ENCODE results near the gene OLFML2B. TPM values are rescaled to one million over a fixed set of nuclear protein-coding genes. Genes with fewer than 3 reads are reported as not detected.

OLFML2B gene
- total and polyA plus RNA-seq, 2 of the 13 experiments (the other 11 are each of a cell fraction or from before 2014, with no cell fraction given): not detected

DNA sequence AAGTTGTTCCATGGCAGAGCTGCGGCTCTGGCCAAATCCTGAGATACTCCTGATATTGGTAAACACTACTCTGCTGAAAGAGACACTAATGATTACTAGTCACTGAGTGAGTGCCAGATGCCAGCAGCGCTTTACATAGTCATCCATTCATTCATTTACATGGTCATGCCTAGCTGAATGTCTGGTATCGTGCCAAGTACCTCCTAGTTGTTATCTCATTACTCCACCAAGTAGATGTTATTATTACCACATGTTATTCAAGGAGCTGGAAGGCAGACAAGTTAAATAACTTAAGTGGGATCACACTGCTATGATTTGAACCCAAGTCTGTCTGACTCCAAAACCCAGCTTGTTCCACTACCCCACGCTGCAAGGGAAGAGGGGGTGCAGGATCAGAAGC lies 4.7 kb downstream of the OLFML2B start (continued):
- TF ChIP-seq ZNF7 (CRISPR knock-in tag; IDR thresholded peaks at IDR 0.05): no peak
- no peak for TF ChIP-seq CBX2 (IDR thresholded peaks at IDR 0.05; ENCODE audit: low read depth, low read length)
- TF ChIP-seq CBX2 (CRISPR knock-in tag; IDR thresholded peaks at IDR 0.05; ENCODE audit: low read depth): no peak
- no peak for TF ChIP-seq NBN (conservative IDR thresholded peaks at IDR 0.05)
- TF ChIP-seq NONO (IDR thresholded peaks at IDR 0.05): no peak
- TF ChIP-seq NONO (CRISPR knock-in tag; conservative IDR thresholded peaks at IDR 0.05): no peak
- no peak for TF ChIP-seq CEBPB (IDR thresholded peaks at IDR 0.05; ENCODE audit: borderline replicate concordance, low read depth, low read length)
- no peak for TF ChIP-seq ZNF234 (CRISPR knock-in tag; conservative IDR thresholded peaks at IDR 0.05)
- no peak for TF ChIP-seq ONECUT2 (CRISPR knock-in tag; IDR thresholded peaks at IDR 0.05)
- TF ChIP-seq, protein P1, sequence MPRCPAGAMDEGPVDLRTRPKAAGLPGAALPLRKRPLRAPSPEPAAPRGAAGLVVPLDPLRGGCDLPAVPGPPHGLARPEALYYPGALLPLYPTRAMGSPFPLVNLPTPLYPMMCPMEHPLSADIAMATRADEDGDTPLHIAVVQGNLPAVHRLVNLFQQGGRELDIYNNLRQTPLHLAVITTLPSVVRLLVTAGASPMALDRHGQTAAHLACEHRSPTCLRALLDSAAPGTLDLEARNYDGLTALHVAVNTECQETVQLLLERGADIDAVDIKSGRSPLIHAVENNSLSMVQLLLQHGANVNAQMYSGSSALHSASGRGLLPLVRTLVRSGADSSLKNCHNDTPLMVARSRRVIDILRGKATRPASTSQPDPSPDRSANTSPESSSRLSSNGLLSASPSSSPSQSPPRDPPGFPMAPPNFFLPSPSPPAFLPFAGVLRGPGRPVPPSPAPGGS (CRISPR knock-in tag; IDR thresholded peaks at IDR 0.05): no peak
- no peak for TF ChIP-seq ZNF101 (CRISPR knock-in tag; IDR thresholded peaks at IDR 0.05; ENCODE audit: borderline replicate concordance, low read depth)
- TF ChIP-seq KDM6A (CRISPR knock-in tag; IDR thresholded peaks at IDR 0.05; ENCODE audit: low read depth): no peak
- no peak for TF ChIP-seq ZZZ3 (CRISPR knock-in tag; IDR thresholded peaks at IDR 0.05; ENCODE audit: borderline replicate concordance)
- TF ChIP-seq ZNF546 (CRISPR knock-in tag; conservative IDR thresholded peaks at IDR 0.05): no peak
- TF ChIP-seq ZNF34 (CRISPR knock-in tag; IDR thresholded peaks at IDR 0.05; ENCODE audit: borderline replicate concordance): no peak
- TF ChIP-seq ZNF382 (CRISPR knock-in tag; IDR thresholded peaks at IDR 0.05; ENCODE audit: borderline replicate concordance): no peak
- no peak for TF ChIP-seq SP1 (IDR thresholded peaks at IDR 0.05)
- TF ChIP-seq SP1 (CRISPR knock-in tag; IDR thresholded peaks at IDR 0.05): no peak
